ENCODE measurements around the gene PHGDH. TPM values are rescaled to one million over a fixed set of nuclear protein-coding genes. Genes with fewer than 3 reads are reported as not detected.

Gene PHGDH
- total and polyA plus RNA-seq, 2 of the 13 experiments (the other 11 are each of a cell fraction or from before 2014, with no cell fraction given), result 95.8 to 133 TPM

GRCh38 chr1:119674835-119675289 is 36.9 kb upstream of the PHGDH start (continued):
- TF ChIP-seq, protein P1, sequence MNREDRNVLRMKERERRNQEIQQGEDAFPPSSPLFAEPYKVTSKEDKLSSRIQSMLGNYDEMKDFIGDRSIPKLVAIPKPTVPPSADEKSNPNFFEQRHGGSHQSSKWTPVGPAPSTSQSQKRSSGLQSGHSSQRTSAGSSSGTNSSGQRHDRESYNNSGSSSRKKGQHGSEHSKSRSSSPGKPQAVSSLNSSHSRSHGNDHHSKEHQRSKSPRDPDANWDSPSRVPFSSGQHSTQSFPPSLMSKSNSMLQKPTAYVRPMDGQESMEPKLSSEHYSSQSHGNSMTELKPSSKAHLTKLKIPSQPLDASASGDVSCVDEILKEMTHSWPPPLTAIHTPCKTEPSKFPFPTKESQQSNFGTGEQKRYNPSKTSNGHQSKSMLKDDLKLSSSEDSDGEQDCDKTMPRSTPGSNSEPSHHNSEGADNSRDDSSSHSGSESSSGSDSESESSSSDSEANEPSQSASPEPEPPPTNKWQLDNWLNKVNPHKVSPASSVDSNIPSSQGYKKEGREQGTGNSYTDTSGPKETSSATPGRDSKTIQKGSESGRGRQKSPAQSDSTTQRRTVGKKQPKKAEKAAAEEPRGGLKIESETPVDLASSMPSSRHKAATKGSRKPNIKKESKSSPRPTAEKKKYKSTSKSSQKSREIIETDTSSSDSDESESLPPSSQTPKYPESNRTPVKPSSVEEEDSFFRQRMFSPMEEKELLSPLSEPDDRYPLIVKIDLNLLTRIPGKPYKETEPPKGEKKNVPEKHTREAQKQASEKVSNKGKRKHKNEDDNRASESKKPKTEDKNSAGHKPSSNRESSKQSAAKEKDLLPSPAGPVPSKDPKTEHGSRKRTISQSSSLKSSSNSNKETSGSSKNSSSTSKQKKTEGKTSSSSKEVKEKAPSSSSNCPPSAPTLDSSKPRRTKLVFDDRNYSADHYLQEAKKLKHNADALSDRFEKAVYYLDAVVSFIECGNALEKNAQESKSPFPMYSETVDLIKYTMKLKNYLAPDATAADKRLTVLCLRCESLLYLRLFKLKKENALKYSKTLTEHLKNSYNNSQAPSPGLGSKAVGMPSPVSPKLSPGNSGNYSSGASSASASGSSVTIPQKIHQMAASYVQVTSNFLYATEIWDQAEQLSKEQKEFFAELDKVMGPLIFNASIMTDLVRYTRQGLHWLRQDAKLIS (CRISPR knock-in tag; IDR thresholded peaks at IDR 0.05), result no peak
- TF ChIP-seq HNRNPK (IDR thresholded peaks at IDR 0.05; ENCODE audit: low read depth, low read length, poor library complexity, severe bottlenecking) (no peak), PHB2 (IDR thresholded peaks at IDR 0.05; ENCODE audit: partially characterized antibody) (no peak), HOXA7 (CRISPR knock-in tag; IDR thresholded peaks at IDR 0.05) (no peak), POLR2A (IDR thresholded peaks at IDR 0.05; ENCODE audit: insufficient read depth in 1 of 2, low read depth in 2 of 2, low read length in 2 of 2) (no peak), BRF2 (CRISPR knock-in tag; IDR thresholded peaks at IDR 0.05) (no peak)

Data from HepG2 (cell line).